HCT116 (cell line): ENCODE measurements around the gene SPR. TPM values are rescaled to one million over a fixed set of nuclear protein-coding genes. Genes with fewer than 3 reads are reported as not detected.

Experiments
- ATAC-seq: fragments of 200-7000 bp; cut with Tn5 transposase; 2 replicates; pipeline ENCODE4 v1.9.1; 2020; ENCODE audit warnings: mild to moderate bottlenecking, moderate library complexity
- BruUV-seq: library from RNA; stranded (reverse); fragments of 400-500 nt; replicated peaks from 2 replicates; lab custom pipeline; 2021; lab: Mats Ljungman, UMichigan
- CTCF ChIA-PET: fragments of 300-600 bp; sonication (Branson Sonifier 250); formaldehyde crosslinking; loops from one replicate; lab custom pipeline; 2021; ENCODE audit warnings: antibody characterized with exemption; lab: Charles Lee
- POLR2A ChIA-PET: fragments of 300-600, 350-600 bp; sonication (Branson Sonifier 250); formaldehyde crosslinking; loops from one replicate; lab custom pipeline; 2021; ENCODE audit warnings: antibody characterized with exemption; lab: Charles Lee
- RAD21 ChIA-PET, 2 experiments: fragments of 300-600 bp; sonication (Branson Sonifier 250); formaldehyde crosslinking; loops; one replicate each; lab custom pipeline; 2023; ENCODE audit warnings: low total read pairs in 2 of 2; ENCODE audit not compliant: uncharacterized antibody in 2 of 2, unreplicated experiment in 2 of 2, low non-redundant PET in 1 of 2; lab: Charles Lee
- DNase-seq: peaks from one replicate; pipeline ENCODE4 v3.0.0-alpha.2; 2010; ENCODE audit warnings: low read depth, low spot score
- H2AFZ ChIP-seq: fragments of 200-600 bp; shearing (Covaris generic), sonication (generic); 2 replicates; pipeline ENCODE4 v1.6.1; 2017; ENCODE audit warnings: low read depth, mixed run types, mixed read lengths, antibody characterized with exemption, low read length; ENCODE audit not compliant: poor library complexity, severe bottlenecking
- H3K27ac ChIP-seq: 2 replicates; pipeline ENCODE4 v1.5.1; 2012; ENCODE audit warnings: low read depth, low read length
- H3K27me3 ChIP-seq: fragments of 200-600 bp; sonication (generic); 2 replicates; pipeline ENCODE4 v1.6.1; 2016; ENCODE audit warnings: mixed run types, low read length, mixed read lengths; ENCODE audit not compliant: insufficient read depth
- H3K36me3 ChIP-seq, 2 experiments: fragments of 200-500 bp in 1 of 2; fragments of 200-600 bp in 1 of 2; sonication (Bioruptor generic) in 1 of 2; sonication (generic) in 1 of 2; 2 replicates each; pipeline versions ENCODE4 v1.5.1 to v1.6.1; 2014 to 2016; ENCODE audit warnings: low read length in 2 of 2, inconsistent platforms in 1 of 2, mixed read lengths in 1 of 2, mixed run types in 1 of 2; ENCODE audit not compliant: insufficient read depth in 2 of 2, control insufficient read depth in 1 of 2
- H3K4me1 ChIP-seq, 2 experiments: fragments of 200-600 bp in 1 of 2; sonication (generic) in 1 of 2; 2 replicates each; pipeline versions ENCODE4 v1.5.1 to v1.6.1; 2012 to 2017; ENCODE audit warnings: low read length in 2 of 2, inconsistent platforms in 1 of 2, mild to moderate bottlenecking in 1 of 2, mixed read lengths in 1 of 2, mixed run types in 1 of 2, moderate library complexity in 1 of 2; ENCODE audit not compliant: insufficient read depth in 2 of 2, control insufficient read depth in 1 of 2
- H3K4me2 ChIP-seq: fragments of 200-600 bp; sonication (generic); 2 replicates; pipeline ENCODE4 v1.6.1; 2017; ENCODE audit warnings: mixed run types, low read length, mixed read lengths
- H3K4me3 ChIP-seq, 2 experiments: fragments of 200-600 bp in 1 of 2; sonication (generic) in 1 of 2; replicated peaks in 1 of 2; 2 replicates each; pipeline ENCODE4 v1.5.1; 2011 to 2016; ENCODE audit warnings: low read length in 2 of 2, control low read depth in 1 of 2, low read depth in 1 of 2, mild to moderate bottlenecking in 1 of 2, mixed read lengths in 1 of 2, mixed run types in 1 of 2
- H3K79me2 ChIP-seq: fragments of 200-600 bp; sonication (generic); 2 replicates; pipeline ENCODE4 v1.6.1; 2017; ENCODE audit warnings: mild to moderate bottlenecking, mixed run types, low read length, moderate library complexity, mixed read lengths; ENCODE audit not compliant: insufficient read depth
- H3K9ac ChIP-seq: fragments of 200-600 bp; sonication (generic); 2 replicates; pipeline ENCODE4 v1.6.1; 2016; ENCODE audit warnings: low read length, mixed read lengths
- H3K9me2 ChIP-seq: fragments of 200-600 bp; sonication (generic), shearing (Covaris generic); 2 replicates; pipeline ENCODE4 v1.6.1; 2017; ENCODE audit warnings: mixed run types, mild to moderate bottlenecking, moderate library complexity; ENCODE audit not compliant: insufficient read depth
- H3K9me3 ChIP-seq, 2 experiments: fragments of 200-500 bp in 1 of 2; fragments of 200-600 bp in 1 of 2; sonication (Bioruptor generic) in 1 of 2; sonication (generic) in 1 of 2; 2 replicates each; pipeline ENCODE4 v1.6.1; 2014 to 2017; ENCODE audit warnings: low read length in 2 of 2, mixed read lengths in 2 of 2, inconsistent platforms in 1 of 2, low read depth in 1 of 2, mild to moderate bottlenecking in 1 of 2, mixed run types in 1 of 2, moderate library complexity in 1 of 2; ENCODE audit not compliant: control insufficient read depth in 1 of 2, insufficient read depth in 1 of 2
- H4K20me1 ChIP-seq: fragments of 200-600 bp; sonication (generic), shearing (Covaris generic); 2 replicates; pipeline ENCODE4 v1.6.1; 2017; ENCODE audit warnings: mixed run types, mild to moderate bottlenecking, moderate library complexity; ENCODE audit not compliant: insufficient read depth
- EGR1 ChIP-seq: IDR thresholded peaks from 2 replicates; pipeline ENCODE4 v1.6.1; 2012; ENCODE audit warnings: low read depth
- POLR2AphosphoS5 ChIP-seq: IDR thresholded peaks from 2 replicates; pipeline ENCODE4 v1.6.1; 2011; ENCODE audit warnings: mild to moderate bottlenecking, low read depth, low read length, moderate library complexity
- REST ChIP-seq: IDR thresholded peaks from 2 replicates; pipeline ENCODE4 v1.6.1; 2012; ENCODE audit warnings: low read depth
- SP1 ChIP-seq: IDR thresholded peaks from 2 replicates; pipeline ENCODE4 v1.6.1; 2012; ENCODE audit warnings: low read depth
- intact Hi-C: fragments of 100-400 bp; cut with micrococcal nuclease; formaldehyde crosslinking; loops from 2 replicates; pipeline ENCODE4 v1.10.0; 2022
- total RNA-seq: library from RNA; stranded (reverse); gene quantifications from one replicate; pipeline ENCODE4 v1.2.1, GENCODE V29; 2021; ENCODE audit not compliant: unreplicated experiment

The SPR gene
- total RNA-seq, 1 experiment from 2014 or later, result 66.9 TPM

- H3K4me2 ChIP-seq, result no peak overlapping the region
- POLR2A ChIA-PET, result no interaction called here
- no peak for TF ChIP-seq EGR1
- H3K36me3 ChIP-seq, result no peaks in the 10 kb centered on the region
- H3K9me2 ChIP-seq, result no peaks in the 10 kb centered on the region
- DNase-seq (no peak), ATAC-seq (no peak)
- CTCF ChIA-PET, result interaction anchor here (0.7 kb wide), 1 partner anchor 9 kb away, joined by 4 read pairs; no protein-coding TSS in a partner anchor
- no peaks in the 10 kb centered on the region for H3K27me3 ChIP-seq
- no peaks in the 10 kb centered on the region for H3K79me2 ChIP-seq
- no peak overlapping the region for H3K9ac ChIP-seq
- no peak overlapping the region for H3K27ac ChIP-seq
- no peak overlapping the region for H2AFZ ChIP-seq
- no TSS peak for BruUV-seq
- H4K20me1 ChIP-seq, result no peaks in the 10 kb centered on the region
- no peaks in the 10 kb centered on the region for H3K4me1 ChIP-seq
- H3K4me3 ChIP-seq, result no peak overlapping the region
- H3K9me3 ChIP-seq, result no peaks in the 10 kb centered on the region
- intact Hi-C loops, result no loop called here
- RAD21 ChIA-PET, result no interaction called here
Measured at GRCh38 chr2:72871880-72872279, 15.3 kb upstream of the SPR start.

GRCh38 chr2:72883356-72883962 is 3.7 kb upstream of the SPR start:
- no peaks in the 10 kb centered on the region for H3K36me3 ChIP-seq
- no peaks in the 10 kb centered on the region for H3K27me3 ChIP-seq
- H3K4me2 ChIP-seq, result no peak overlapping the region
- H3K9me3 ChIP-seq, result no peaks in the 10 kb centered on the region
- ATAC-seq, result no peak
- ChIA-PET POLR2A (no interaction called here), RAD21 (no interaction called here)
- no peak overlapping the region for H3K27ac ChIP-seq
- intact Hi-C loops, result no loop called here
- TF ChIP-seq POLR2AphosphoS5, result no peak
- peak; percentile 91 for TF ChIP-seq REST
- TF ChIP-seq SP1, result no peak
- TF ChIP-seq, all 23 proteins: peak for 1
- Histone ChIP-seq H3K79me2 (peaks cover 6% of the 10 kb centered on the region; the same call in 1 of the 2 replicates), H4K20me1 (no peaks in the 10 kb centered on the region; the same call in 1 of the 2 replicates), H3K9ac (no peak overlapping the region), H3K4me3 (no peak overlapping the region), H3K9me2 (no peaks in the 10 kb centered on the region), H2AFZ (no peak overlapping the region), H3K4me1 (peaks cover 9 to 20% of the 10 kb centered on the region in 2 experiments)
- no TSS peak for BruUV-seq
- CTCF ChIA-PET, result interaction anchor here (1.2 kb wide), 1 partner anchor 21 kb away, joined by 6 read pairs; no protein-coding TSS in a partner anchor
- DNase-seq, result no peak
